HCT116 (cell line): Measurements from ENCODE around the gene RPL18A. TPM values are rescaled to one million over a fixed set of nuclear protein-coding genes. Genes with fewer than 3 reads are reported as not detected.

Experiments used
- ATAC-seq: fragments of 200-7000 bp; cut with Tn5 transposase; 2 replicates; pipeline ENCODE4 v1.9.1; 2020; ENCODE audit warnings: mild to moderate bottlenecking, moderate library complexity
- BruUV-seq: library from RNA; stranded (reverse); fragments of 400-500 nt; replicated peaks from 2 replicates; lab custom pipeline; 2021; lab: Mats Ljungman, UMichigan
- CTCF ChIA-PET: fragments of 300-600 bp; sonication (Branson Sonifier 250); formaldehyde crosslinking; loops from one replicate; lab custom pipeline; 2021; ENCODE audit warnings: antibody characterized with exemption; lab: Charles Lee
- POLR2A ChIA-PET: fragments of 300-600, 350-600 bp; sonication (Branson Sonifier 250); formaldehyde crosslinking; loops from one replicate; lab custom pipeline; 2021; ENCODE audit warnings: antibody characterized with exemption; lab: Charles Lee
- RAD21 ChIA-PET, 2 experiments: fragments of 300-600 bp; sonication (Branson Sonifier 250); formaldehyde crosslinking; loops; one replicate each; lab custom pipeline; 2023; ENCODE audit warnings: low total read pairs in 2 of 2; ENCODE audit not compliant: uncharacterized antibody in 2 of 2, unreplicated experiment in 2 of 2, low non-redundant PET in 1 of 2; lab: Charles Lee
- DNase-seq: peaks from one replicate; pipeline ENCODE4 v3.0.0-alpha.2; 2010; ENCODE audit warnings: low read depth, low spot score
- H2AFZ ChIP-seq: fragments of 200-600 bp; shearing (Covaris generic), sonication (generic); 2 replicates; pipeline ENCODE4 v1.6.1; 2017; ENCODE audit warnings: low read depth, mixed run types, mixed read lengths, antibody characterized with exemption, low read length; ENCODE audit not compliant: poor library complexity, severe bottlenecking
- H3K27ac ChIP-seq: 2 replicates; pipeline ENCODE4 v1.5.1; 2012; ENCODE audit warnings: low read depth, low read length
- H3K27me3 ChIP-seq: fragments of 200-600 bp; sonication (generic); 2 replicates; pipeline ENCODE4 v1.6.1; 2016; ENCODE audit warnings: mixed run types, low read length, mixed read lengths; ENCODE audit not compliant: insufficient read depth
- H3K36me3 ChIP-seq, 2 experiments: fragments of 200-500 bp in 1 of 2; fragments of 200-600 bp in 1 of 2; sonication (Bioruptor generic) in 1 of 2; sonication (generic) in 1 of 2; 2 replicates each; pipeline versions ENCODE4 v1.5.1 to v1.6.1; 2014 to 2016; ENCODE audit warnings: low read length in 2 of 2, inconsistent platforms in 1 of 2, mixed read lengths in 1 of 2, mixed run types in 1 of 2; ENCODE audit not compliant: insufficient read depth in 2 of 2, control insufficient read depth in 1 of 2
- H3K4me1 ChIP-seq, 2 experiments: fragments of 200-600 bp in 1 of 2; sonication (generic) in 1 of 2; 2 replicates each; pipeline versions ENCODE4 v1.5.1 to v1.6.1; 2012 to 2017; ENCODE audit warnings: low read length in 2 of 2, inconsistent platforms in 1 of 2, mild to moderate bottlenecking in 1 of 2, mixed read lengths in 1 of 2, mixed run types in 1 of 2, moderate library complexity in 1 of 2; ENCODE audit not compliant: insufficient read depth in 2 of 2, control insufficient read depth in 1 of 2
- H3K4me2 ChIP-seq: fragments of 200-600 bp; sonication (generic); 2 replicates; pipeline ENCODE4 v1.6.1; 2017; ENCODE audit warnings: mixed run types, low read length, mixed read lengths
- H3K4me3 ChIP-seq, 2 experiments: fragments of 200-600 bp in 1 of 2; sonication (generic) in 1 of 2; replicated peaks in 1 of 2; 2 replicates each; pipeline ENCODE4 v1.5.1; 2011 to 2016; ENCODE audit warnings: low read length in 2 of 2, control low read depth in 1 of 2, low read depth in 1 of 2, mild to moderate bottlenecking in 1 of 2, mixed read lengths in 1 of 2, mixed run types in 1 of 2
- H3K79me2 ChIP-seq: fragments of 200-600 bp; sonication (generic); 2 replicates; pipeline ENCODE4 v1.6.1; 2017; ENCODE audit warnings: mild to moderate bottlenecking, mixed run types, low read length, moderate library complexity, mixed read lengths; ENCODE audit not compliant: insufficient read depth
- H3K9ac ChIP-seq: fragments of 200-600 bp; sonication (generic); 2 replicates; pipeline ENCODE4 v1.6.1; 2016; ENCODE audit warnings: low read length, mixed read lengths
- H3K9me2 ChIP-seq: fragments of 200-600 bp; sonication (generic), shearing (Covaris generic); 2 replicates; pipeline ENCODE4 v1.6.1; 2017; ENCODE audit warnings: mixed run types, mild to moderate bottlenecking, moderate library complexity; ENCODE audit not compliant: insufficient read depth
- H3K9me3 ChIP-seq, 2 experiments: fragments of 200-500 bp in 1 of 2; fragments of 200-600 bp in 1 of 2; sonication (Bioruptor generic) in 1 of 2; sonication (generic) in 1 of 2; 2 replicates each; pipeline ENCODE4 v1.6.1; 2014 to 2017; ENCODE audit warnings: low read length in 2 of 2, mixed read lengths in 2 of 2, inconsistent platforms in 1 of 2, low read depth in 1 of 2, mild to moderate bottlenecking in 1 of 2, mixed run types in 1 of 2, moderate library complexity in 1 of 2; ENCODE audit not compliant: control insufficient read depth in 1 of 2, insufficient read depth in 1 of 2
- H4K20me1 ChIP-seq: fragments of 200-600 bp; sonication (generic), shearing (Covaris generic); 2 replicates; pipeline ENCODE4 v1.6.1; 2017; ENCODE audit warnings: mixed run types, mild to moderate bottlenecking, moderate library complexity; ENCODE audit not compliant: insufficient read depth
- CEBPB ChIP-seq: IDR thresholded peaks from 2 replicates; pipeline ENCODE4 v1.6.1; 2012; ENCODE audit warnings: low read depth
- EGR1 ChIP-seq: IDR thresholded peaks from 2 replicates; pipeline ENCODE4 v1.6.1; 2012; ENCODE audit warnings: low read depth
- EZH2 ChIP-seq: fragments of 200-600 bp; sonication (generic); IDR thresholded peaks from 2 replicates; pipeline ENCODE4 v1.6.1; 2017; ENCODE audit warnings: antibody characterized with exemption, mixed run types
- JUND ChIP-seq: IDR thresholded peaks from 2 replicates; pipeline ENCODE4 v1.6.1; 2012
- POLR2AphosphoS5 ChIP-seq: IDR thresholded peaks from 2 replicates; pipeline ENCODE4 v1.6.1; 2011; ENCODE audit warnings: mild to moderate bottlenecking, low read depth, low read length, moderate library complexity
- RAD21 ChIP-seq: IDR thresholded peaks from 2 replicates; pipeline ENCODE4 v1.6.1; 2012; ENCODE audit warnings: low read depth, mild to moderate bottlenecking
- TCF7L2 ChIP-seq: IDR thresholded peaks from 2 replicates; pipeline ENCODE4 v1.7.0; 2011; ENCODE audit warnings: borderline replicate concordance, inconsistent platforms; ENCODE audit not compliant: insufficient read depth, insufficient read length; ENCODE audit errors: extremely low read depth
- YY1 ChIP-seq: IDR thresholded peaks from 2 replicates; pipeline ENCODE4 v1.6.1; 2011; ENCODE audit warnings: low read length, low read depth, moderate library complexity, mild to moderate bottlenecking; ENCODE audit not compliant: insufficient replicate concordance; ENCODE audit errors: extremely low read depth
- ZBTB33 ChIP-seq: IDR thresholded peaks from 2 replicates; pipeline ENCODE4 v1.6.1; 2011; ENCODE audit warnings: mild to moderate bottlenecking, low read length, moderate library complexity; ENCODE audit not compliant: insufficient replicate concordance; ENCODE audit errors: extremely low read depth
- intact Hi-C: fragments of 100-400 bp; cut with micrococcal nuclease; formaldehyde crosslinking; loops from 2 replicates; pipeline ENCODE4 v1.10.0; 2022
- total RNA-seq: library from RNA; stranded (reverse); gene quantifications from one replicate; pipeline ENCODE4 v1.2.1, GENCODE V29; 2021; ENCODE audit not compliant: unreplicated experiment

The RPL18A gene
- total RNA-seq, 1 experiment from 2014 or later = 3,525 TPM

GRCh38 chr19:17866312-17866963 lies 6.7 kb downstream of the RPL18A start (continued):
- TF ChIP-seq ZBTB33 = no peak
- no peak for TF ChIP-seq JUND
- TF ChIP-seq EGR1 = no peak
- no peak for TF ChIP-seq CEBPB
- no peak for TF ChIP-seq RAD21
- no peak for TF ChIP-seq TCF7L2

GRCh38 chr19:17866964-17867486 lies 7.3 kb downstream of the RPL18A start:
- Histone ChIP-seq H3K27ac (no peak overlapping the region), H4K20me1 (peaks cover 17% of the 10 kb centered on the region; the same call in 1 of the 2 replicates), H3K9ac (no peak overlapping the region), H3K9me3 (no peaks in the 10 kb centered on the region), H3K4me1 (peaks cover 26 to 50% of the 10 kb centered on the region in 2 experiments), H3K27me3 (no peaks in the 10 kb centered on the region), H3K4me3 (no peak overlapping the region), H3K9me2 (no peaks in the 10 kb centered on the region), H3K36me3 (peaks cover 11 to 26% of the 10 kb centered on the region in 2 experiments), H3K4me2 (no peak overlapping the region), H2AFZ (no peak overlapping the region), H3K79me2 (peaks cover 18% of the 10 kb centered on the region)
- intact Hi-C loops = no loop called here
- DNase-seq (no peak), ATAC-seq (no peak)
- ChIA-PET RAD21 (no interaction called here), POLR2A (interaction anchor here (1.4 kb wide), 1 partner anchor 8 kb away, joined by 5 read pairs; no protein-coding TSS in a partner anchor), CTCF (no interaction called here)
- BruUV-seq = no TSS peak
- TF ChIP-seq EZH2 (no peak), POLR2AphosphoS5 (no peak), YY1 (no peak), CEBPB (no peak)
